ENCODE data around the gene ZNF268.

The ZNF268 gene

DNA sequence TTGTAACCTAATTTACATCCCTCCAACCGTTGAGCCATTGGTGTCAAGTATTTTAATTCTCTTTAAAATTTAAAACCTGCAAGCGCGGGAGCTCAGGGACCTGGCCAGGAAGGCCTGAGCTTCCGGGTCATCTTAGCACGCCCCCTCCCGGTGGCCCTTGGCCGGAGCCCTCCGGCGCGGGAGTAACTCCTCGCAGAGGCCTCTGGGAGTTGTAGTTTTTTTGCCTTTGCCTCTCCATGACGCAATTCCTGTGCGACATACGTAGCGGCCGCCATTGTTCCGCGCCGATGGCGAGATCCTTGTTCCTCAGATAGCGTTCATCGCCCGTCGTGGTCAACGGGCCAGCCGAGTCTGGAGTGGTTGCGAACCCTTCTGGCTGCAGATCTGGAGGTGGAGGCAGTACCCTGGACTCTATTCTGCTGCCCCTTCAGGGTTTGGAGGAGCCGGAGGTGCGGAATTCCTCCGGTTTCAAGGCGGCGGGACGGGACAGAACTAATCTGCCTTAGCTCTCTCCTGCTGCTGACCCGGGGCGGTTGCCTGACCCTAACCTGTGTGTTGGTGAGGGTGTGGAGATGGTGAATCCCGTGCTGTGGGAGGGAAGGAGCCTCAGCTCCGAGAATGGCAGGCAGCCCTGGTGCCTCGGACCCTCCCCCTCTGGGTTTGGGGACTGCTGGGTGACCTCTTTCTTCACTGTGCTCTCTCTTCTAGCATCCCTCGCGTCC is at the start of gene ZNF268:
Gene ZNF268, plus strand, starts transcription at position 258 of the 722 bp plus-strand sequence. CDS start 503 bp downstream, outside the sequence.
- DNase-seq (ENCODE audit: low spot score) = peak; percentile 96

DNA sequence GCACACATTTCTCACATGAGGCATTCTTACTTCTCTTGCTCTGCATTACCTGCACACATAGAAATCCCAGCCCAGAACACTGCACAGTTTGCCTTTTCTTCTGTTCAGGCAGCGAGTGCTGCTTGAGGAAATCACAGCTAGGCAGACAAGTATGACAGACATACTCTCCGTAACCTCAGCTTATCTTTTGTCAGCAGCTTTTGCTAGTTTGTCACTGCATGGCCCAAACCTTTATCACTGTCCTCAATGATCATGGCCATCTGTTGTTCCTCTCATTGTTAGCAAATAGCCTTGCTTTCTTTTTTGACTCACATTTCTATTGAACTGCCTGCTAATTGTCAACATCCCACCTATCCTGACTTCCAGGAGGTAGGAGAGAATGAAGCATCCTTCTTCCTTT is 45.5 kb upstream of the ZNF268 start:
- DNase-seq (ENCODE audit: low spot score) = no peak

DNA sequence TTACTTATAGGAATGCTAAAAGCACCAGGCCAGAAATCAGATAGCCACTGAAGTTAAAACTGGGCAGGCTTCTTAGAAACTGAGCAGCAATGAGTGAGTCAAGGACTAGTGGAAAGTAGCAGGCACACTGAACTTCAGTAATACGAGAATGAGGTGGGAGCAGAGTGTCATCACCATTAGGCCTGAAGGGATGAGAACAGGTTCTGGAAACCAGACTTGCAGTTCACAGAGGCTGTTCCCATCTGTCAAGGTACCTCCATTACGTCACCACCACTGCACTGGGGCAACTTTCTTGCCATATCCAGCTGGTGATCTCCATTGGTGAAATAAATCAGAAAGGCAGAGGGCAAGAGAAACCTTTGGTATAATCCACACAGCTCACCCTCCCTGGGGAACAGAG is 35.3 kb upstream of the ZNF268 start:
- no peak for DNase-seq (ENCODE audit: low spot score)

DNA sequence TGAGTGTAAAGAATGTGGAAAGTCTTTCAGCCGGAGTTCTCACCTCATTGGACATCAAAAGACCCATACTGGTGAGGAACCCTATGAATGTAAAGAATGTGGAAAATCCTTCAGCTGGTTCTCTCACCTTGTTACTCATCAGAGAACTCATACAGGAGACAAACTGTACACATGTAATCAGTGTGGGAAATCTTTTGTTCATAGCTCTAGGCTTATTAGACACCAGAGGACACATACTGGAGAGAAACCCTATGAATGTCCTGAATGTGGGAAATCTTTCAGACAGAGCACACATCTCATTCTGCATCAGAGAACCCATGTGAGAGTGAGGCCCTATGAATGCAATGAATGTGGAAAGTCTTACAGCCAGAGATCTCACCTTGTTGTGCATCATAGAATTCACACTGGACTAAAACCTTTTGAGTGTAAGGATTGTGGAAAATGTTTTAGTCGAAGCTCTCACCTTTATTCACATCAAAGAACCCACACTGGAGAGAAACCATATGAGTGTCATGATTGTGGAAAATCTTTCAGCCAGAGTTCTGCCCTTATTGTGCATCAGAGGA is 25.1 kb upstream of the ZNF268 start:
- no peak for DNase-seq (ENCODE audit: low spot score)

DNA sequence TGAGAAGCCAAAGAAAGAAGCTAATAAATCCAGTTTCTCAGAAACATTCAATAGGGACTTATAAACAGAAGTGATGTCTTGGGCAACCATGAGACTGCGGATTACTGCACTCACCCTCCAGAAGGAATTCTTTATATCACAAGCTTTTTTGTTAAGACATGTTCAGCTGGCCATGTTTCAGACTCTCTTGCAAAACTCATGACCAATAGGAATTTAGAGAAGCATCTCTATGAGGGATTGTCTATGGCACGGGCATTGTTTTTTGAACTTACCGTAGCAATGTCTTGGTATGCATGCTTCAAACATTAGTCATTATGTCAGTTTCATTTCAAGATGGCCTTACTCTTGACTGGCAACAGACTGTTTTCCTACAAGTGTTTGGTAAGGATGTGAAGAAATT is 15.5 kb upstream of the ZNF268 start:
- DNase-seq (ENCODE audit: low spot score) = no peak

DNA sequence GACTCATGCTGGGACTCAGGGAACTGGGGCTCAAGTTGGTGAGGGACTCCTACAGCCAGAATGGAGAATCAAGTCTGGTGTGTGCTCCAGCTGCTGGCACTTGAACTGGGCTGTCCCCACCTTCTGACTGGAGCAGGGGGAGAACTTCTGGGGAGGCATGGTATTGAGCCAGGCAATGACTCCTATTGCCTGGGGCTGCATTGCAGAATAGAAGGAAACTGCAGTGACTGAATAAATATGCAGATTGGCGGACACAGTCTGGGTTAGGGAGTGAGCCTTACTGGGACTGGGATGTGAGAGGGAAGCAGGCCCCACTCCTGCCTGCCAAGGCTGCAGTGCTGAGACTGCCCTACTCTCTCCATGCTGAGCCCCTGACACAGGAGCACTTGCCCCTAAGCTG is 8.8 kb upstream of the ZNF268 start:
- DNase-seq (ENCODE audit: low spot score) = no peak

DNA sequence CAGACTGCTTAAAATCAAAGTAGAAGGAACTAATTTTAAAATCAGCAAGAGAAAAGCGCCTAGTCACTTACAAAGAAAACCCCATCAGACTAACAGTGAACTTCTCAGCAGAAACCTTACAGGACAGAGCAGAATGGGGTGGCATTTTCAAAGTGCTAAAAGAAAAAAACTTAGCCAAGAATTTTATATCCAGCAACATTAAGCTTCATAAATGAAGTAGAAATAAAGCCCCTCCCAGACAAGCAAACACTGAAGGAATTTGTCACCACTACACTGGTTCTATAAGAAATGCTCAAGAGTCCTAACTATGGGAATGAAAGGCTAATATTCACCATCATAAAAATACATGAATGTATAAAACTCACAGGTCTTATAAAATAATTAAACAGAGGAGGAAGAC is 6.4 kb upstream of the ZNF268 start:
- DNase-seq (ENCODE audit: low spot score) = no peak

DNA sequence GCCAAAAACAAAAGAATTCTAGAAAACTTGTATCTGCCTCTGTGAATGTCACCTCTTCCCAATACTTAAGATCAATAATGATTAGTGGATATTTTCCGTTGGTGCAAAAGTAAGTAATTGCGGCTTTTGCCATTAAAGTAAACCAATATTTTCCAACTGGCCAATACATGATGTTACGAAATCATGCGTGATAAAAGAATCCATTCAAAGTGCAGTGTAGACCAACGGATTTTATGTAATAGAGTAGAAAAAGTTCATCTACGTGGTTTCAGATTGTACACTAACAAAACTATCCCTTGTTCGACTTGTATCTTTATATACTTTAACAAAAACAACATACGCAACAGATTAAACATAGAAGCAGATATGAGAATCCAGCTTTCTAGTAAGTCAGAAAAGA is 626 bp upstream of the ZNF268 start:
- DNase-seq (ENCODE audit: low spot score) = no peak

DNA sequence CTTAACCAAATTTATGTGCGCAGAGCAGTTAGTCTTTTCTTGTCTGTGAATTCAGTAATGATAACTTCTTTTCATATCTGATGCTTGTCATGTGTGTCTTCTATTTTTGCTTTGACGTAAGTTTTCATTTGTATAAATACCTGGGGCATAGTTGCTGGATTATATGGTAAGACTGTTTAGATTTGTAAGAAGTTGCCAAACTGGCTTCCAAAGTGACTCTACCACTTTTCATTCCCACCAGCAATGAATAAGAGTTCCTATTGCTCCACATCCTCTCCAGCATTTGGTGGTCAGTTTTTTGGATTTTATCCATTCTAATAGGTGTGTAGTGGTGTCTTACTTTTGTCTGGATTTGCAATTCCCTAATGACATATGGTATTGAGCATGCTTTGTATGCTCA is 8.9 kb downstream of the ZNF268 start:
- DNase-seq (ENCODE audit: low spot score) = no peak

DNA sequence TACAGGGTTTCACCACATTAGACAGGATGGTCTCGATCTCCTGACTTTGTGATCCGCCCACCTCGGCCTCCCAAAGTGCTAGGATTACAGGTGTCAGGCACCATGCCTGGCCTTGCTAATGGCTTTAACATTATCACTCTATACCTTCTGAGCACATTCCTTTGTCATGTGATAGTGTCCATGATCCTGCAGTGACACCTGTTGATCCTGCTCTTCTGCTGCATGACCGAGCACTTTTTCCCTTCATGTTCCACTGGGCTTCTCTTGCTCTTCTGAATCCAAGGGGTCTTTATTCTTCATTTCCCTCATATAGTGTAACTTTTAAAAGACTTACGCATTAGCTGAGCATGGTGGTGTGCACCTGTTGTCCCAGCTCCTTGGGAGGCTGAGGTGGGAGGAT is 11.6 kb downstream of the ZNF268 start:
- DNase-seq (ENCODE audit: low spot score) = no peak

DNA sequence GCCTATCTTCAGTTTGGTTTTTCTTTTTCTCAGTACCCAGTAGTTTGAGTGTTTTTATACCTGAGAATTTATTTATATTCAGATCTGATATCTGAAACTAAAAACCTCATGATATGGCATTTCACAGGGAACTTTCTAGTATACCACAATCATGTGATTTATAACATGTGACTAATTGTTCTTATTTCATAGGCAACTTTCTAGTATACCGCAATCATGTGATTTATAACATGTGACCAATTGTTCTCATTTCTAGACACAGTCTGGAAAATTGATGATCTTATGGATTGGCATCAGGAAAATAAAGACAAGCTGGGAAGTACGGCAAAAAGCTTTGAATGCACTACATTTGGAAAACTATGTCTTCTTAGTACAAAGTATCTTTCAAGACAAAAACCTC is 20.6 kb downstream of the ZNF268 start:
- DNase-seq (ENCODE audit: low spot score) = no peak

DNA sequence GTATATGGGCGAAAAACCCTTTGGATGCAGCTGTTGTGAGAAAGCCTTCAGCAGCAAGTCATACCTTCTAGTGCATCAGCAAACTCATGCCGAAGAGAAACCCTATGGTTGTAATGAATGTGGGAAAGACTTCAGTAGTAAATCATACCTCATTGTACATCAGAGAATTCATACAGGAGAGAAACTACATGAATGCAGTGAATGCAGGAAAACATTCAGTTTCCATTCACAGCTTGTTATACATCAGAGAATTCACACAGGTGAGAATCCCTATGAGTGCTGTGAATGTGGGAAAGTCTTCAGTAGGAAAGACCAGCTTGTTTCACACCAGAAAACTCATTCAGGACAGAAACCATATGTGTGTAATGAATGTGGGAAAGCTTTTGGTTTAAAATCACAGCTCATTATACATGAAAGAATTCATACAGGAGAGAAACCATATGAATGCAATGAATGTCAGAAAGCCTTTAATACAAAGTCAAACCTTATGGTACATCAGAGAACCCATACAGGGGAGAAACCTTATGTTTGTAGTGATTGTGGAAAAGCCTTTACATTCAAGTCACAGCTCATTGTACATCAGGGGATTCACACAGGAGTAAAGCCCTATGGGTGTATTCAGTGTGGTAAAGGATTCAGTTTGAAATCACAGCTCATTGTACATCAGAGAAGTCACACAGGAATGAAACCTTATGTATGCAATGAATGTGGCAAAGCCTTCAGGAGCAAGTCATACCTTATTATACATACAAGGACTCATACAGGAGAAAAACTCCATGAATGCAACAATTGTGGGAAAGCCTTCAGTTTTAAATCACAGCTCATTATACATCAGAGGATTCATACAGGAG is 21.4 kb downstream of the ZNF268 start:
- no peak for DNase-seq (ENCODE audit: low spot score)

DNA sequence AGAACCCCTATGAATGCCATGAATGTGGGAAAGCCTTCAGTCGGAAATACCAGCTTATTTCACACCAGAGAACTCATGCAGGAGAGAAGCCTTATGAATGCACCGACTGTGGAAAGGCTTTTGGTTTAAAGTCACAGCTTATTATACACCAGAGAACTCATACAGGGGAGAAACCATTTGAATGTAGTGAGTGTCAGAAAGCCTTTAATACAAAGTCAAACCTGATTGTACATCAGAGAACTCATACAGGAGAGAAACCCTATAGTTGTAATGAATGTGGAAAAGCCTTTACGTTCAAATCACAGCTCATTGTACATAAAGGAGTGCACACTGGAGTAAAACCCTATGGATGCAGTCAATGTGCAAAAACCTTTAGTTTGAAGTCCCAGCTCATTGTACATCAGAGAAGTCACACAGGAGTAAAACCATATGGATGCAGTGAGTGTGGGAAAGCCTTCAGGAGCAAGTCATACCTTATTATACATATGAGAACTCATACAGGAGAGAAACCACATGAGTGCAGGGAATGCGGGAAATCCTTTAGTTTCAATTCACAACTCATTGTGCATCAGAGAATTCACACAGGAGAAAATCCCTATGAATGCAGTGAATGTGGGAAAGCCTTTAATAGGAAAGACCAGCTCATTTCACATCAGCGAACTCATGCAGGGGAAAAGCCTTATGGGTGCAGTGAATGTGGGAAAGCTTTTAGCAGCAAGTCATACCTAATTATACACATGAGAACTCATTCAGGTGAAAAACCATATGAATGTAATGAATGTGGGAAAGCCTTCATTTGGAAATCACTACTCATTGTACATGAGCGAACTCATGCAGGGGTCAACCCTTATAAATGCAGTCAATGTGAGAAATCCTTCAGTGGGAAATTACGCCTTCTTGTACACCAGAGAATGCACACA is 22.3 kb downstream of the ZNF268 start:
- DNase-seq (ENCODE audit: low spot score) = no peak

DNA sequence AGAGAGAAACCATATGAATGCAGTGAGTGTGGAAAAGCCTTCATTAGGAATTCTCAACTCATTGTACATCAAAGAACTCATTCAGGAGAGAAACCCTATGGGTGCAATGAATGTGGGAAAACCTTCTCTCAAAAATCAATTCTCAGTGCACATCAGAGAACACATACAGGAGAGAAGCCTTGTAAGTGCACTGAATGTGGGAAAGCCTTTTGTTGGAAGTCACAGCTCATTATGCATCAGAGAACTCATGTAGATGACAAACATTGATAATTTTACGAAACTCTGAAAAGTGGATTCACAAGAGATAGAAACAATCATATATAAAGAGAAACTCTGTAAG is 22.9 kb downstream of the ZNF268 start:
- DNase-seq (ENCODE audit: low spot score) = no peak

DNA sequence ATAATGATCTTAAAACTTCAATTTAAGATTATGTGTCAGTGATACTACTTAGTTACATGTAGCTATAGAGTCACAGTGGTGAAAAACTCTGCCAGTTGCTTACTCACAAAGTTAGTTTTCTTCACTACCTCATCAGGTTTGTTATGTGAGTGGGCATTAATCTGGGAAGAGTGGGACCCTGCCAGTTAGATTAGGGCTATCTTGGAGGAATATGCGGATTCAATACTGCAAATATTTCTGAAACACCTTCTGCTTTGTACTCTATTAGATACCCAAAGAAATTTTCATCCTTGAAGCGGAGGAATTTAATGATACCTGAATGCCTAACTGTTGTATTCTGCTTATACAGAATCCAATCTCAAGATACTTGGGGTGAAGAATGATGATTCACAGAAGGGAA is 25.1 kb downstream of the ZNF268 start:
- no peak for DNase-seq (ENCODE audit: low spot score)

DNA sequence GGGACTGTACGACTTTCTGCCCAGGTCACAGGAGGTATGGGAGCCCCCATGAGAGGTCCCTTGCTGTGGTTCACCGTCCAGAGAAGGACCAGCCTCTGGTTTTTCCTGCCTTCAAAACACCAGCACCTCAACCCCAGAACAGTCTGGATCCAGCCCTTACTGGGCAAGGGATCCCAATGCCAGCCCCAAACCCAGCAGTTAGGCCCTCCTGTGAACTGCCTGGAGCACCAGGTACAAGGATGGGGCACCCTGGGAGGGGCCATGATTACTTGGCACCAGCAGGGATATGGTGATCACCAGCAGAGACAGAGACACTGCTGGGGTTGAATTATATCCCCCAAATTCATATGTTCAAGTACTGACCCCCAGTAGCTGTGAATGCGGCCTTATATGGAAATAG is 34.4 kb downstream of the ZNF268 start:
- no peak for DNase-seq (ENCODE audit: low spot score)

DNA sequence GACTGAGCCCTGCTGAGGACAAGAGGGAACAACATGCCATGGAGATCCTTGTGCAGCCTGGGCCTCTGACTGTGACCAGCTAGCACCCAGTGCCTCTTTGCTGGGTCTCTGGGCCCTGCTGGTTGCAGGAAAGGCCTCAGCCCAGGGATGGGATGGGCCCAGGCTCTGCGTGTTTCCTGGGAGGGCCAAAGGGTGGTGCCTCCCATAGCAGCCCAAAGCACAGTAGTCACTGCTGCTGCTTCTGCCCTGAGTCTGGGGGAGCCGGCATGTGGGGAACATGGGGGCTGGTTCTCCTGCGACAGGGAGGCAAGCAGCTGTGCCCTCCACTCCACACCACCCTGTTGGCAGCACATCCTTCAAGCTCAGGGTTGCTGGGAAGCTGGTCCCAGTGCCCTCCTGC is 35.9 kb downstream of the ZNF268 start:
- no peak for DNase-seq (ENCODE audit: low spot score)

DNA sequence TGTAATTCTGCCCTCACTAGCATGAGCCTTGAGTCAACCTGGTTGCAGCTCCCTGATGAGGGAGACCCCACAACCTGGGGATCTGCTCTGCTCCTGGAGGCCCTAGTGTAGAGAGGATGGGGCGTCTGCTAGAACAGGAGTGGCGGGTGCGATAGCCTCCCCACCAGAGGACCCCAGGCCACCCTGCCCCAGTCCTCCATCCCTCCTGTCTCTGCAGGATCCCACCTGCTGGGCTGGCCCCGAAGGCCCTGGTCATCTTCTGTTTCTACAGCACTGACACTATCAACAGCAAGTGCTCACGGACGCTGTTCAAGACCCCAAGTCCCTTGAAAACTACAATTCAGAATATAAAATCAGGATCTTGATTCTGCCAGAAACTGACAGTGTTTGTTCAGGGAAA is 39.2 kb downstream of the ZNF268 start:
- DNase-seq (ENCODE audit: low spot score) = no peak

DNA sequence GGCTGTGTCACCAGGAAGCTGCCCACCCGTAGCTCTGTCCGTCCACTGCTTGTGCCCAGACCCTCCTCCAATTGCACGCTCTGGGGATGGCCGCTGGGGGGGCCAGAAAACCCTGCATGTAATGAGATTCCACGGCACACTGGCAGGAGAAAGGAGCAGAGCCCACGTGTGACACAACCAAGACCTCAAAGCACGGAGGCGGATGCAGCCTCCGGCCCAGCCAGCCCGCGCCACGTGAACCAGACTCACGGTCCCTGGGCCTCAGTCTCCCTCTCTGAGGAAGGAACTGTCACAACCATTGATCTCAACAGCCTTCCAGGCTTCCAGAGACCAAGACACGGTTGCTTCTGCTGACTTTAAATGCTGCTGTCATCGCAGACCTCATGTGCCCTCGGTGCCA is 39.9 kb downstream of the ZNF268 start:
- no peak for DNase-seq (ENCODE audit: low spot score)

DNA sequence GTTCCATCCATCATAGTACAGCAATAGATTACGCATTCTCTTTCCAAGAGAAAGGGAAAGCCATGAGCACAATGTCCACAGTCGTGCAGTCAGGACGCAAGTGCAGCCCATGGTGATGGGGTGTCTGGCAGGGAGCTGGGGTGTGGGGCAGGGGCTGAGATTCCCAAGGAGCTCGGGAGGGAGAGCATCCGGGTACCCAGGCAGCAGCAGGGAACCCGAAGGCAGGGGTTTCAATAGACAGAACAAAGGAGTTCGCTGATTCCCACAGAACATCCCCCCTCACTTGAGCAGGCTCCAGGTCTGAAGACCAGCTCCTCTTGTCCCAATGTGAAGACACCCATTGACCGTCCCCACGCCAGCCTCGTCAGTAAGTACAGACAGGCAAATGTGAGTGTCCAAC is 40.9 kb downstream of the ZNF268 start:
- no peak for DNase-seq (ENCODE audit: low spot score)

DNA sequence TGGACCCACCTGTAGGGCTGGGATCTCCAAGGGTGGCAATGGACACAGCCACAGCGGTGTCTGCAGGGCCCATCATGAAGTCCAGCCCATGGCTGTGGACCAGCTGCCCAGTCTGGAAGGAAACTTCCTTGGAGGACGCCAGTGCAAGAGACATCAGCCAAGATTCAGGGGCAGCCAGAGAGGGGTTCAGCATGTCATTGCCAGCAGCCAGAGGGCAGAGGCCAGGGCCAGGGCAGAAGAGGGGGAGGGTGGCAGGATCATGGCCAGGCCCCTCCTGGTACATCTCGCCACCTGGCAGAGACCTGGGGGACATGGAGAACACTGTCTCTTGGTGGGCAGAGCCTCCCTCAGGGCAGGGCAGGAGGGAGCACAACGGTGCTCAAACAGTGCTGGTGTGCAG is 44.2 kb downstream of the ZNF268 start:
- no peak for DNase-seq (ENCODE audit: low spot score)

DNA sequence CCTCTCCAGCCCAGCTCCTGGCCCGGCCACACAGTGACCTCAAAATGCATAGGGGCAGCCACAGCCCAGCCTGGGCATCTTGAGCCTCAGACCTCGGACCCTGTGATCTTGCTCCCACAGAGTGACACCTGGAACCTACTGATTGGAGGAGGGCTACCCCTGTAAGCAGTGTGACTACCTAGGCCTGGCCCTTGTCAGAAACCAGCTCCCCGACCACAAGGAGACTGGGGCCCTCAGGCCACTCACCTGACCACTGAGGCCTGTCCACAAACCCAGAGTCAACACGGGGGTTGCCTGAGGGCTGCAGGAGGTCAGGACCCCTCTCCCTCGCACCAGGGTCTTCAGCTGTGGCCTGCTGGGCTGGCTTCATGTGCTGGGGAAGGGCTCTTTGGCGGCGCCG is 45.4 kb downstream of the ZNF268 start:
- no peak for DNase-seq (ENCODE audit: low spot score)
